Measurements from ENCODE around the gene TRAPPC5.

Gene TRAPPC5

GRCh38 chr19:7685546-7686445 lies 5.2 kb downstream of the TRAPPC5 start:
- TF ChIP-seq CTCF (conservative IDR thresholded peaks at IDR 0.05; ENCODE audit: low read depth, low read length) = no peak
- no peak overlapping the region for H3K4me3 ChIP-seq (ENCODE audit: low read length)
- no peak for DNase-seq (ENCODE audit: low read depth)

- DNase-seq (ENCODE audit: low read depth) = no peak
- H3K4me3 ChIP-seq (ENCODE audit: low read length) = no peak overlapping the region
- TF ChIP-seq CTCF (conservative IDR thresholded peaks at IDR 0.05; ENCODE audit: low read depth, low read length) = no peak
Measured at GRCh38 chr19:7687177-7687576, 6.5 kb downstream of the TRAPPC5 start.

- H3K4me3 ChIP-seq (ENCODE audit: low read length) = no peak overlapping the region
- no peak for TF ChIP-seq CTCF (conservative IDR thresholded peaks at IDR 0.05; ENCODE audit: low read depth, low read length)
- DNase-seq (ENCODE audit: low read depth) = no peak
Measured at GRCh38 chr19:7689165-7689564, 8.5 kb downstream of the TRAPPC5 start.

GRCh38 chr19:7690779-7691258 lies 10.2 kb downstream of the TRAPPC5 start:
- H3K4me3 ChIP-seq (ENCODE audit: low read length) = no peak overlapping the region
- DNase-seq (ENCODE audit: low read depth) = no peak
- TF ChIP-seq CTCF (conservative IDR thresholded peaks at IDR 0.05; ENCODE audit: low read depth, low read length) = no peak

- no peak for DNase-seq (ENCODE audit: low read depth)
- H3K4me3 ChIP-seq (ENCODE audit: low read length) = no peak overlapping the region
- TF ChIP-seq CTCF (conservative IDR thresholded peaks at IDR 0.05; ENCODE audit: low read depth, low read length) = no peak
Measured at GRCh38 chr19:7691497-7691896, 10.9 kb downstream of the TRAPPC5 start.

GRCh38 chr19:7692417-7693088 lies 11.9 kb downstream of the TRAPPC5 start:
- no peak overlapping the region for H3K4me3 ChIP-seq (ENCODE audit: low read length)
- no peak for DNase-seq (ENCODE audit: low read depth)
- TF ChIP-seq CTCF (conservative IDR thresholded peaks at IDR 0.05; ENCODE audit: low read depth, low read length) = no peak
